NCI-H1105 treated with DMSO at 0.1 percent for 48 hours (cell line): Measurements from ENCODE around the gene DTNB.
A peak's percentile ranks its signal among the peaks of the same experiment; 100 is the strongest.
"Not testable (repeated sequence)": the region's sequence is repeated elsewhere in the genome, so short reads cannot be mapped to it uniquely, and the experiment has no call there.

Source experiments
- DNase-seq: peaks from one replicate; lab custom pipeline; 2025; lab: John Stamatoyannopoulos, UW

Gene DTNB

DNA sequence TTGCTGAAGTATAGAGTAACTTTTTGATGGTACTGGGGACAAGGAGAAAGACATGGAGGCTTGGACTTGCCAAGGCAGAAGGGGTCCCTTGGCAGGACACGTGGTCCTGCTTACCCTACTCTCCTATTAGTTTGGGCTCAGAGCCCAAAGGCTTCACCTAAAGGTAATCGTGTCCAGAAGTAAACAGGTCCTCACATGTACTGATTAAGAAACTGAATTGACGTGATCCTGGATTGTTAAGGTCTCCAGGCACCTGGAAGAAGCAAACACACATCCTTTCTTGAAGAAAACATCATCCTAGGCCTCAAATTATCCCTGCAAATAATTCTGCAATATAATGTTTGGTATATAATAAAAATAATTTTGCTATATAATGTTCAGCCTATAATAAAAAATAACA, 50.0 kb downstream of the DTNB start:
- DNase-seq, result no peak

DNA sequence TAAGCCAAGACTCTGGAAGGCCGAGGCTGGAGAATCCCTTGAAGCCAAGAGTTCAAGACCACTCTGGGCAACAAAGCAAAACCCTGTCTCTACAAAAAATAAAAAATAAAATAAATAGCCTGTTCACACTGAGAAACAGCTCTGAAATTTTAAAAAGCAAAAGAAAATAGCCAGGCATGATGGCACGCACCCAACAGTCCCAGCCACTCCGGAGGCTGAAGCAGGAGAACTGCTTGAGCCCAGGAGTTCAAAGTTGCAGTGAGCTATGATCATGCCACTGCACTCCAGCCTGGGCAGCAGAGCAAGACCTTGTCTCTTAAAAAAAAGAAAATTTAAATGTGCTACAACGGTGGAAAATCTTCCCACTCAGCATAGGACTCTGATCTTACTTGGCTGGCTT, 52.7 kb downstream of the DTNB start:
- no peak for DNase-seq

DNA sequence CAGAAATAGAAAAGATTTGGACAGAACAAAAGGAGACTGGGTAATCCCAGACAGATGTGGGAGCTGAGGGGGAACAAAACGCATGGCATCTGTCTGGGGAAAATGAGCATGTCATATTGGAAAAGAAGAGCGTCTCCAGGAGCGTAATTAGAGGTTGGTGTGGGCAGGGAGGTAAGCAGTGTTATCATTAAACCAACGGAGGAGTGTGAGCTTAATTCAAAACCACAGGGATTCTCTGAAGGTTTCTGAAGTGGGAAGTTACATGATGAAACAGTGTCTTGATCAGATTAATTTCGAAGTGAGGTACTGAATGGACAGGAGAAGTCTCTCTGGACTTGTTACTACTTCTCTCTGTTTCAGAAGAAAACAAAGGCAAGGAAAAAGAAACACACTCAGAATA, 53.3 kb downstream of the DTNB start:
- no peak for DNase-seq

DNA sequence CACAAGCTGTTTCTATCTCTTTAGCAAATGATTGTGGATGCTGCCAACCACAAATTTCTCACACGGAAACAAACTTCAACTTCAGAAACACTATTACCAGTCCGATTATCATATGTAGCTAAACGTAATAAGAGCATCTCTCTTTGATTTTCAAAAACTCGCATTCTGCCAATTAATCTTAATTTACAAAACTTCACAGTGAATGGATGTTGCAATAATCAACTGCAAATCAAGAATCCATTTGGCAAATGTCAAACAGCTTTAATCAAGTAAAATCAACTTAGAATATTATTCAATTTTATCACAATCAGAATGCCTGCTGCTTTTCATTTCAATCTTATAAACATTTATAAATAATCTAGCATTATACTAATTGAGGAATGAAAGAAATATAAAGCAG, 54.2 kb downstream of the DTNB start:
- DNase-seq, result no peak

DNA sequence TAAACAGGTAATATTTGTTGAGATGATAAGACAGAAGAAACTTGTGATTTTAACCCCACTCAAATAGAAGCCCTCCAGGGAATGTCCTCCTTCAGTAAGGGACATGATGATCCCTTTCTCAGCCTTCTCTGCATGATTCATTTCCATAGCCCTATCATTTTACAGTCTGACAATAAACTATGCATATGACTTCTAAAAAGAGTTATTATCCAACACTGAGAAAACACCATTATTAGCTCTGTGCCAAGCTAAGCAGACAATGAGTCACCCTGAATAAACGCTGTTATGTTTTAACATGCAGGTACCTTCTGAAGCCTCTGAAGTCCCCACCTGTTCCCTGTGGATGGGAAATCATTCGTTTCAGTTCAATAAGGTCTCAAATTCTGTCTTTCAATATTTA, 54.7 kb downstream of the DTNB start:
- peak; percentile 89 for DNase-seq

DNA sequence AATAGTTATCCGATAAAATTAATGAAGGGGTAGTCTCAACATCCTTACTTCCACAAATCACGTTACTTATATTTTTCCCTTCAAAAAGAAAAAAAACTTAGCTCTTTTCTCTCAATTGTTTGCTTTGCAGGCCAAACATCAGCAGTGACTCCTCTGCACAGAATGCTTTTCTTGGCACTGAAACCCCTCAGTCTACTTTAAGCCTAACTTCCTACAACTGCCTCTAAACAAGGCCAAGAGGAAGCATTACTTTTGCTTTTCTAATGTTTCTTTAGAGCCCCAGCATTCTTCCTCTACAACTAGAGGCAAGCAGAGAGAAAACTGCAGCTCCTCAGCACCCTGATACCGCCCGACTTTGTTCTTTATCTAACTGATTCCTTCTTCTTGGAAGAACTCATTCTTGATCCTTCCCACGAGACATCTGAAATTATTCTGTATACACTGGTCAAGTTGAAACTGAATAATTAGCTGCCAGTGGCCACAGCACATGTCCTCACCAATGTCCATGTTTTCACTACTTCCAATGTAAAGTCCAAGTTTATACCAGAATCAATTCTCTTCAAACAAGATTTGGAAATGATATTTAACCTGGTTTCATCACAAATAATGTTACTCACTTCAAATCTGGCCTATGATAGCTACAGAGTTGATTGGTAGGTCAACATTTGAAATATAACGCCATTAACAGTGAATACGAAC, 55.3 kb downstream of the DTNB start:
- no peak for DNase-seq

DNA sequence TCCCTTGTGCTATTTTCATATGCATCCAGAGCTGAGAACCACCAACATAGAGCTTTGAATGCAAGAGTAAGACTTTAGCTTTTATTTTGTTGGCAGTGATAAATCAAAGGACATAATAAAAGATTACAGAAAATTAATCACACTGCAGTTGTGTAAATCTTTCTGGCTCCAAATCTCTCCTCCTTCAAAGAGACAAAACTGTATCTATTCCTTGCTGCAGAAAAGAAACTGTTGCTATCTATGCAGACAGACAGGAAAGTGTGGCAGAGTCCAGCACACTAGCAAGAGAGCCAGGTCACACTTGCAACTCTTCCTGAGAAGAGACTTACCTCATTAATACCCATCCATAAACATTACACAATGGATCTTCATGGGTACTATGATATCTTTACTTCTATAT, 57.5 kb downstream of the DTNB start:
- DNase-seq, result no peak

DNA sequence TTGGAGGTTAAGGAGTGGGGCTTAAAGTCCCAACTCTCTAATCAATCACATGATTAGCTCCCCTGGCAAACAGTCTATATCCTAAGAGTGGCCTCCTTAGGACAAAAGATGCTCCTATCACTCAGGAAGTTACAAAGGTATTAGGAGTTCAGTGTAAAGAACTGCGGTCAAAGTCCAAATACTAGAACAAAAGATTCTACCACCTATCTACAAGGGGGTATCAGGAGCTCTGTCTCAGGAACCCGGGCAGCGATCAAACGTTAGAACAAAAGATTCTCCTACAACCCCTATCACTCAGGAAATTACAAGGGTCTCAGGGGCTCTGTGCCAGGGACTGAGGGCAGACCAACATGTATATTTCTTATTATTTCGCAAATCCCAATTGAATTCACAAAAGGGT, 58.0 kb downstream of the DTNB start:
- DNase-seq, result no peak

DNA sequence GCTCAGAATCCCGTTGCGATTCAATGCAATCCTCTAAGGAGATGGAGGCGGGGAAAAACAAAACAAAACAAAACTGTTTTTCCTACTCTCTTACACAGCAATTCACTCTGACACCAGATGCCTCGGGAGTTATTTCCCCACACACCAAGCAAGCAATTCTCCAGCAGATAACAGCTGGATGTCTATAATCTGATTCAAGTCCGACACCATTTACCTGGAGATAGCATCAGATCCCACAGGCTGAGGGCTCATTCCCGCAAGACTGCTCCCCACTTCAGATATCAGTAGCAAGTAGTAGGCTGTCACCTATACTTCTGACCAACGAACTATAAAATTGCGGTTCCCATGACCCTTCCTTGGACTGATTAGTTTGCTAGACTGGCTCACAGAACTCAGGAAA, 58.7 kb downstream of the DTNB start:
- peak; percentile 43 for DNase-seq

DNA sequence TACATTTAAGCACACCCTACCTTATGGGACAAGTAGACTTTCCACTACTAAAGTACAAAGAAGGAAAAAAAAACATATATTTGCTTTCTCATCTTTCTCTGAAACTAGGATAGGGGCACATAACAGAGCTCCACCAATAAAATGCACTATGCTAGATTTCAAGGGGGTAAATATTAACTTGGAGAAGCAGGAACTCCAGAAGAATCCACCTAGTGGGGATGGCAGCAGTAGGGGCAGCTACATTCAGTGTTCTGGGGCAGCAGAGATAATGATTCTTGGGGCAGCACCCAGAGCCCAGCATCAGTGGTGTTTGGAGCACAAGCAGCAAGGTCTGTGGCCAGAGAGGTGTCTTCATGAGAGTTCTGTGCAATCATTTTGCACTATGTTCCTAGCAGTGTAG, 64.7 kb downstream of the DTNB start:
- DNase-seq, result no peak

DNA sequence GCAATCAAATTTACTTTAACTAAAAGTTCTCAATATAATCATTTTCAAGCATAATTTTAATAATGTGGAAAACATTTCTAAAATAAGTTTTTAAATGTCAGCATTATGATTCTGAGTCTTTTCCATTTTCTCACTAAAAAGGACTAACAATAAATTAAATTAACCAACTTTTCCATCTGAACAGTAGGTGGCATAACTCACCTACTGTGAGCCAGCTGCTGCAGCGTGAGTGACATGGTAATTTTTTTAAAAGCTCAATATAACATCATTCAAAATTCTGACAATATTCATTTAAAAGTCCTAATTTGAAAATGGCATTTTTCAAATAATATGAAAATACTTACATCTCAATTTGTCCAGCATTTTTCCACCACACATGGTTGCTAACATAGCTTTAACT, 66.5 kb downstream of the DTNB start:
- peak; percentile 48 for DNase-seq

DNA sequence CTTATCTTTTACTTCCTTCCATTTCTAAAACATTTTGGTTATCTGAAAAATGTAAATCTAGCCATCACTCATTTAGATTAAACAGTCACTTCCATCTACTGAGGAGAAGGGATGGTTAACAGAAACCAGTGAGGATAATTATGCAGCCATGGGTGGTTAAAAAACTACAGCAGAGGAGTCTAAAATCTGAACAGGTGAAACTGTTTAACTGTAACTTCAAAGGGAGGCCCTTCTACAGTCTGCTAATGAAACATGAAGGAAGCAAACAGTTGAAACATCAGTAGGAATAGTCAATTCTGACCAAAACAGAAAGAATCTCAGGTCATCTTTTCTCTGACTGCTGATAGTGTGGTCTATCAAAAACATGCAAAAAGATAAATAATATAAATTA, 71.0 kb downstream of the DTNB start:
- no peak for DNase-seq

DNA sequence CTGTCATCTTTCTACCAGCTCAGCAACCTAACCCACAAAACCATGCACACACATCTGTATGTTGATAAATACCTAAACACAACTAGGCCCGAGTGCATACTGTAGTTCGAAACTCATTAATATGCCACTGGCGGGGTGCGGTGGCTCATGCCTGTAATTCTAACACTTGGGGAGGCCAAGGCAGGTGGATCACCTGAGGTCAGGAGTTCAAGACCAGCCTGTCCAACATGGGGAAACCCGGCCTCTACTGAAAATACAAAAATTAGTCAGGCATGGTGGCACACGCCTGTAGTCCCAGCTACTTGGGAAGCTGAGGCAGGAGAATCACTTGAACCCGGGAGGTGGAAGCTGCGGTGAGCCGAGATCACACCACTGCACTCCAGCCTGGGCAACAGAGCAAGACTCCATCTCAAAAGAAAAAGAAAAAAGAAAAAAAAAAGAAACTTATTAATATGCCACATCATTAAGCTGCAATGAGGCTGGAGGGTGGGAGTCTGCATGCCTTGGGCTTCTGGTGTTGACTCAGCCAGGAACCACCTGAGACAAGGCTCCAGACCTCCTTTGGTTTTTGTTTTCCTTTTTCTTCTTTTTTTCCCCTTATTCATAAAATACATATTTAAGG, 71.6 kb downstream of the DTNB start:
- DNase-seq, result not testable (repeated sequence)

DNA sequence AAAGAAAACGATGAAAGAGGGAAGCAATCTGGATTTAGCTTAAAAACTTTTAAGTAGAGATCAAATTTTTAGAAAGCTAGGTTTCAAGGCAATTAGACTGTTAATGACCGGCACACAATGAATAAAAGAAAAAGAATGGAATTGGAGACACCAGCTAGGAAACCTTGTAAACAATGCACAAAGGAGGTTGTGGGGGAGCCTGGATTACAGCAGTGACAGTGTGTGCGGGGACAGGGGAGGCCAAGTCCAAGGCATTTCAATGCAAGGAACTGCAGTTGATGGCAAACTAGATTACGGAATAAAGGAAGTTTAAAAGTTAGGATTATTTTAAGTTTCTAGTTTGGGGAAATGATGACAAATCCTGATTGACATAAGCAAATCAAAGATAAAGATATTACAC, 74.5 kb downstream of the DTNB start:
- DNase-seq, result no peak

DNA sequence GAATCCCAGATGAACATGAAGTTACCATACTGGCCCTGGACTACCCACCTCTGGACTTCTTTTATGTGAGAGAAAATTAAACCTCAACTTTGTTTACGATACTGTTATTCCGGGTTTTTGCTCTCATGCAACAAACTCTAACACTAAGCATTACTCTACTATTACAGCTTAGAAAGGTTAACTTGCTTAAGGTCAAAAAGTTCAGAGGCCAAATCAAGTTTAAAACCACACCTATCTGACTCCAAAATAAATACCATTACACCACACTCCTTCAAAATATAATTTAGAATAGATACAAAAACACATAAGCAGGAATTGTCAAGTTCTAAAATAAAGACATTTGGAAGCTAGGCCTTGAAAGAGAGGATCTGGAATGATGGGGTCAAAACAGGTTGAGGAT, 75.0 kb downstream of the DTNB start:
- no peak for DNase-seq

DNA sequence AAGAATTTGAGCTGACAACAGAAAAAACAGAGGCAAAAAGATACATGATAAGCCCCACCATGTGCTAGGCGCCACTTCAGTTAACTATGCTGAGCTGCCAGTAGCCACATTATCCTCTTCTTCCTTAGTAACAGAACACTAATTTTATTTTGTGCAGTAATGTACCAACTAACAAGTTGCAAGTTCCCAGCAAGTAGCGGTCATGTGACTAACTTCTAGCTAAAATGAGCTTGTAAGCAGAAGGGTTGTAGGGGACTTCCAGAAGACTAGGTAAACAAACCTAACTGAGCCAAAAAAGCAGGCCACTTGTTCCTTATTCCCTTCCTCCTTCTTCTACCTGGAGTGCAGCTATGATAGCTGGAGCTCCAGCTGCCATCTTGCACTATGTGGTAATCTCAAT, 75.5 kb downstream of the DTNB start:
- no peak for DNase-seq

DNA sequence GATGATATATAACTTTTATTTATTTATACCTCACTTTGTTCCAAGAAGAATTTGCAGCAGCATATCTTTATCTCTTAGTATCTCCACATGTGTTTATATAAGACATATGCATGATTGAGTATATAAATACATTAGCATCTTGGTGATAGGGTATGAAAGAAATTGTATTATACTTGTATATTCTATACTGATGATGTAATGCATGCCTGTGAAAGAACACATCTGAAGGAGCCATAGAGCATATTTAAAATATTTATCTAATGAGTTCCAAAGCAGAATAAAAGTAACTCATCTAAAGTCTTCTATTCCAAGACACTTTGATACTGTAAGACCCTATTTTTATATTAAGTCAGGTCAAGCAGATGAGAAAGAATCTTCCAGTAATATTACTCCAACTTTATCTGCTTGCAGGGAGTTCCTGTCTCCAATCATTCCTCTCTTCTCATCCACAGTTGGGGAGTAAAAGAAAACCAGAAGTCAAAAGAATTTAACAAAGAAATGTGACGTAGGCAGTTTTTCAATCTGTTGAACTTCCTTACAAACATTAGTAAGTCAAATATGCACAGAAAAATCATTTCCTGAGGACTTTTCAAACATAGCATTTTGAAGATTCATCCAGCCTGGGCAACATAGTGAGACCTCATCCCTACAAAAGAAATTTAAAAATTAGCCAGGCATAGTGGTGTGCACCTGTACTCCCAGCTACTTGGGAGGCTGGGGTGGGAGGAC, 76.7 kb downstream of the DTNB start:
- no peak for DNase-seq

DNA sequence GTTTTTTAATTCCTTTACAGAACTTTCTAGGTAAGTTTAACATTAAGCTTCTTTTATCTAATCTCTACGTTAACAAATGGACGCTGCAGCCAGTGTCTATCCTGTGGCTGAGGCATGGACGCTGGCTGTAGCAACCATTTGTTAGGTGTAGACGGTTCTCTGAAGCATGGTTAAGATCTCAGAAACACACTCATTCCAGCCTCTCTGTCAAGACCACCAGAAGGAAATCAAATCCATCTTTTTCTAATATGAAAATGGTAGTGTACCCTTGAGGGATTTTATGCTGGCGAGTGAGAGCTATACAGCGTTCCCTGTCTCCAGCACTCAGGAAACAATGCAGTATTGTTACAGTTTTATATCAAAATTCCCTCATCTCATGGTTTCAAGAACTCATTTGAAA, 78.0 kb downstream of the DTNB start:
- DNase-seq, result no peak

DNA sequence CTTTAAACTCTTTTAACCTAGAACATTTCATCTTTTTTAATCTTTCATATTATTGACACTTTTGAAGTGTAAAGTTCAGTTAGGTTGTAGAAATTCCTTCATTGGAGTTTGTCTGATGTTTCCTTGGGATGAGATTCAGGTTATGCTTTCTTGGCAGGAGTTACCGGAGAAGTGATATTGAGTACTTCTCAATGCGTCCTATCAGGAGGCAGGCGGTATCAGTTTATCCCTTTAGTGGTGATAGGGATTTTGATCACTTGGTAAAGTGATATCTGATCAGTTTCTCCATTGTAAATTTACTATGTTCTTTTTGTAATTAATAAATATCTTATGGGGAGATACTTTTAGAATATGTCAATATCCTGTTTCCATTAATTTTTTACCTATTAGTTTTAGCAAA, 78.4 kb downstream of the DTNB start:
- DNase-seq, result no peak

DNA sequence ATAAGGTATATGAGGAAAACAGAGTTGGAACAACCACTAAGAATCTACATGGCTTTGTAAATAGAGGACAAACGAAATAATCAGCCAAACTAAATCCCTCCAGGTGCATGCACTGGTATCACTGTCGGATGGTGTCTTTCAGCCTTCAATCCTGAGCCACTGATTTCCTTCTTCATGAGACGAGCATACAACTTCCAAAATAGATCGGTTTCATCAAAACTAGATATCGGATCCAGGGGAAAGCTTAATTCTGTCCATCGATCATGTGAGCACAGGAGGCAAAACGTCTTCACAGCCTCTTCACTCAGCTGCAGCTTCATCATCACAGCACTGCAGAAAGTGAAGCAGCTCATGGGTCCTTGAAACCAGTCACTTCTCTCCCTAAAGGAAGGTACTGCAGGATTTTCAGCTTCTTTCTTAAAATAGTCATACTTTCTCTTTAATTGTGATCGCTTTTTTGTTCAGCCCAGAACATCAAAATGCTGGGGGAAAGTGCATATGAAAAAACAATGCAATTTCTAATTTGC, 80.5 kb downstream of the DTNB start:
- DNase-seq, result no peak

DNA sequence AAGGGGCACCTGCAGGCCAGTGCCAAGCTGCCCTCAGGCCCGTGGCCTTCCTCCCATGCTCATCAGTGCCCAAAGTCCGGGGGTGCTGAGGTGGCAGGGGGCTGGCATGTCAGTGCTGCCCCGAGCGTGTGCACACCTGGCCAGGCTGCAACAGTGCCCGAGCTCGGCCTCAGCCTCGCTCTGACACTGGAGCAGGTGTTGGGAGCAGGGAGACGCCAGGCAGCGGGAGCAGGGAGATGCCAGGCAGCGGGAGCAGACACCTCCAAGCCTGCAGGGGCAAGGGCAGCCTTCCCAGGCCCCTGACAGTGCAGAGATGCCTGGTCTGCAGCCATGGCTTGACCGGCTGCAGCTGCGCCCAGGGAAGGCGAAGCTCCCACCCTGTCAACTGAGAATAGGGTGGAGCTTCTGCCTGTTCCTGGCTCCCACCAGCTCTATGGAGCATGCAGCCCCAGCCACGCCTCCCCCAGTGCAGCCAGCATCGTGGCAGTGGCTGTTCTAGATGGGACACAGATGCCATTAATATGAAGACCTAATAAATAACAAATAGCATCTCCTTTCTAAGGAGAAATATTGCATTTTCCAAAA, 82.4 kb downstream of the DTNB start:
- DNase-seq, result no peak

DNA sequence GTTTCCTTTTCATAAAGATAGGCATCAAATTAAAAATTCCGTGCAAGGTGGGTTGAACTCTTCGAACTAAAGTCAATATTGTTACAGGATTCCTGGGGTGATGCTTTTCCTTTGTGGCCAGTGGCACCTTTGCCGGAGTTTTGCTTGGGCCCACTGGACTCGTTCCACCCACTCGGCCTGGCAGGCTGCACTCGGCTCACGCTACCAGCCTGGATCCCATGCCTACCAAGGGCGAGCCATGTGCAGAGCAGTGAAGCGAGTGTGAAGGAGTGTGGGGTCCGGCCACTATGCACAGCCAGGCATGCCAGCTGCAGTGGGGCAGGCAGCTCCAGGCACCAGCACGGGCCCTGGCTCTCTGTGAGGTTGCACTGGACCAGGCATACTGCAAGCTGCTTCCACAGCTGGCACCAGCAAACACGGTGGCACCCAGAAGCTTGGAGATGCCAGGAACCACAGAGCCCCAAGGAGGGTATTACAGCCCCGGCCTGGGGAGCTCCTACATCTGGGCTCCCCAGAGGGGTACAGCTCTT, 83.6 kb downstream of the DTNB start:
- no peak for DNase-seq

DNA sequence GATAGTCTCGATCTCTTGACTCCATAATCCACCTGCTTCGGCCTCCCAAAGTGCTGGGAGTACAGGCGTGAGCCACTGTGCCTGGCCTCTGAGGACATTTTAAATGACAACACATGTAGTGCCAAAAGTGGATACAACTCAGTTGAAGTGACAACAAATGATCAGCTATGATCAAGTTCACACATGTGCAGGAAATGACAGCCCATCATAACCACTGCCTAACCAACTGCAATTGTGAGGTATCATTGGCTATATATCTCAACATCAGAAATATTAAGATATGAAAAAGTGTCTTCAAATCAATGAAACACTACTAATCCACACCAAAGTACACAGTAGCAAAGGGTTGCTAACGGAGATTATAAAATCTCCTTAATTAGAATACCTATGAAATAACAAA, 84.8 kb downstream of the DTNB start:
- DNase-seq, result no peak
